ENCODE measurements around the gene YIPF1.

The YIPF1 gene
- total RNA-seq, result 11.2 to 18.6 (median 12.1) reads per million in 3 donors

DNA sequence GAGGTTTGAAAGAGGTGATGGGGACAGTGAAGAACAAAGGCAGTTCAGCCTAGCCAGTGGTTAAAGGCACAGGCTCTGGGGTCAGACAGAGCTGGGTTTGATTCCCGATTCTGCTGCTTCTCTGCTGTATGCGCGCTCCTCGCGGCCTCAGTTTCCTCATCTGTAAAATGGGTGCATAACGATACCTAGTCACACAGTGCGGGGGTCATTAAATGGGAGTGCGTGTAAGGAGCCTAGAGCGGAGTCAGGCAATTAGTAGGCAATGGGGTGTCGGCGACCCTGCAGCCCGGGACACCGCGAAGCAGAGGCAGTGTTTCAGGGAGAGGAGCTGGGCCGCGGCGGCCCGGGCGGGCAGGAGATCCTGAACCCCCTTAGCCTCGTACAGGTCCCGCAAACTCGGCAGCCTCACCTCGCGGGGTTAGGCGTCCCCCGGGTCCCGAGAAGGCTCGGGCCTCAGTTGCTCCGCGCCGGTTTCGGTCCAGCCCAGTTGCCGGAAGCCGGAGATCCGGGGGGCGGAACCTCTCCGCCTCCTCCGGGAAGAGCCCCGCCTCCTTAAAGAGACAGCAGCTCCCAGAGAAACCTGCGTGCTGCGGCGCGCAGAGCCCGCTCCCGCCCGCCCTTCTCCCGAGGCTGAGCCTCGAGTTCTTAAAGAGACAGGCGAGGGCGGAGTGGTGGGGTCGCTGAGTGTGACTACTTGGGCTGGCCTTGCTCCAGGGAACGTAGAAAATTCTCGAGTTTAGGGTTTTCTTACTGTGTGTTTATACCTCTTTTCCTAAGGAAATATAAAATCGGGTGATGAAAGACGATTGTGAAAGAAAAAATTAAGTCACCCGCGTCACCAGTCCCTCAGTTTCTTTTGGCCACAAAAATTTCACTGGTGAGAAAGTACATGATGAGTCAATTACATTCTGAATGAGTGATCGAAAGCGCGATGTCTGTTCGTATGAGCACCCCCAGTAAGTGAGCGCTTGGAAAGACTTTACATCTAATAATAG, at the start of gene YIPF1:
Gene YIPF1 (minus strand): TSS at position 494 of the 995 bp plus-strand sequence. CDS start 860 bp downstream, outside the sequence.
- H3K4me3 ChIP-seq (ENCODE audit: insufficient read depth, low read depth, low read length, poor library complexity, severe bottlenecking), result peak within 1 kb of the TSS; percentile 91
- peaks cover 4% of the 10 kb centered on the region for H3K4me1 ChIP-seq (ENCODE audit: control insufficient read depth, insufficient read depth, low read length, poor library complexity, severe bottlenecking)
- H3K36me3 ChIP-seq (ENCODE audit: control insufficient read depth, insufficient read depth, low read length), result no peaks in the 10 kb centered on the region
- no peaks in the 10 kb centered on the region for H3K27me3 ChIP-seq (replicated peaks; ENCODE audit: control insufficient read depth, insufficient read depth, low read length, poor library complexity, severe bottlenecking)
- H3K27ac ChIP-seq (ENCODE audit: insufficient read depth, low read length, poor library complexity, severe bottlenecking), result peak within 1 kb of the TSS; percentile 62
- DNase-seq, result peak; percentile 72 to 78 (median 77)
- H3K9me3 ChIP-seq (ENCODE audit: control insufficient read depth, low read length), result no peaks in the 10 kb centered on the region

DNA sequence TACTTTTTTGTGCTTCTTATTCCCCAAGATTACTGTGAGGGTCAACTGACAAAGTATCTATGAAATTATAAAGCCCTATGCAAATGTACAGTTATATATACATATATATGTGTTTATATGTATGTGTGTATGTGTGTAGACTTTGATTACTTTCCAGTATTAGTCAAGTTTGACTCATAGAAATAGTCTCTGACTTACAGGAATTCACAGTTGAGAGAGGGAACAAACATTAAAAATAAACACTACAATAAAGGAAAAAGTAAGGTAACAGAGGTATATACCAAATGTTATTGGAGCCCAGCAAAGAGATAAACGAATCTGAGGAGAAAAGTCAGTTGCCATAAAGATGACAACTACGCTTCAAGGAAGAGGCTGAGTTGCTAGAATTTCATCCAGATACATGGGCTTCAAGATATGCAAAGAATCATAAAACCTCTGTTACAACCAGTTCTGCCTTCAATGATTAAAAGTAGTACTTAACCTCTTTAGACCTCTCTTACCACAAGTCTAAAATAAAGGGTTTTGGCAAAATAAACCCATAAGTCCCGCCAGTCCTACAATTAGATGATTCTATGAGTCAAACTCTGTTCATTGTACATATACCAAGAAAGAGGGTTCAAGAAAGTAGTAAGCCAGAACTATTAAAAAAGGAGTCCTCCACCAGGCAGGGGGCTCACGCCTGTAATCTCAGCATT, 48.7 kb upstream of the YIPF1 start:
- Histone ChIP-seq H3K4me1 (ENCODE audit: control insufficient read depth, insufficient read depth, low read length, poor library complexity, severe bottlenecking) (no peaks in the 10 kb centered on the region), H3K9me3 (ENCODE audit: control insufficient read depth, low read length) (no peaks in the 10 kb centered on the region), H3K27ac (ENCODE audit: insufficient read depth, low read length, poor library complexity, severe bottlenecking) (no peak overlapping the region), H3K4me3 (ENCODE audit: insufficient read depth, low read depth, low read length, poor library complexity, severe bottlenecking) (no peak overlapping the region), H3K27me3 (replicated peaks; ENCODE audit: control insufficient read depth, insufficient read depth, low read length, poor library complexity, severe bottlenecking) (no peaks in the 10 kb centered on the region), H3K36me3 (ENCODE audit: control insufficient read depth, insufficient read depth, low read length) (peaks cover 4% of the 10 kb centered on the region)
- DNase-seq, result no peak

- Histone ChIP-seq H3K4me3 (ENCODE audit: insufficient read depth, low read depth, low read length, poor library complexity, severe bottlenecking) (no peak overlapping the region), H3K27me3 (replicated peaks; ENCODE audit: control insufficient read depth, insufficient read depth, low read length, poor library complexity, severe bottlenecking) (no peaks in the 10 kb centered on the region), H3K36me3 (ENCODE audit: control insufficient read depth, insufficient read depth, low read length) (peaks cover 4% of the 10 kb centered on the region), H3K27ac (ENCODE audit: insufficient read depth, low read length, poor library complexity, severe bottlenecking) (no peak overlapping the region), H3K4me1 (ENCODE audit: control insufficient read depth, insufficient read depth, low read length, poor library complexity, severe bottlenecking) (no peaks in the 10 kb centered on the region), H3K9me3 (ENCODE audit: control insufficient read depth, low read length) (no peaks in the 10 kb centered on the region)
- no peak for DNase-seq
Measured at GRCh38 chr1:53936430-53936829, 46.8 kb upstream of the YIPF1 start.

DNA sequence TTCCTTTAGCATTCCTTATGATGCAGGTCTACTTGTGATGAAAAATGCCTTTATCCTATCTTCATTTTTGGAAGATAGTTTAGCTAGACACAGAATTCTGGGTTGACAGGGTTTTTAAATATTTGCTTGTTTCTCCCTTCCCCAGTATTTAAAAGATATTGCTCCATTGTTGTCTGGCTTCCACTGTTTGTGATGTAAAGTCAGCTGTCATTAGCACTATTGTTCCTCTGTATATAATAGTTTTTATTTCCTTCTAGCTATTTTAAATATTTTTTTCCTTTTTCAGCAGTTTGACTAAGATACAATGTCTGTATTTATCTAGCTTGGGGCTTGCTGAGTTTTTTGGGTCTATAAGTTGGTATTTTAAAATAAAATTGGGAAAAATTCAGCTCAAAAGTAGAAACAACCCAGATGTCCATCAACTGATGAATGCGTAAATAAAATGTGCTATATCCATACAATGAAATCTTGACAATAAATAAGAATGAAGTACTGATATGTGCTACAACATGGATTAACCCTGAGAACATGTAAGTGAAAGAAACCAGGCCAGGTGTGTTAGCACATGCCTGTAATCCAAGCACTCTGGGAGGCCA, 44.7 kb upstream of the YIPF1 start:
- no peak for DNase-seq
- H3K9me3 ChIP-seq (ENCODE audit: control insufficient read depth, low read length), result no peaks in the 10 kb centered on the region
- H3K4me3 ChIP-seq (ENCODE audit: insufficient read depth, low read depth, low read length, poor library complexity, severe bottlenecking), result no peak overlapping the region
- no peak overlapping the region for H3K27ac ChIP-seq (ENCODE audit: insufficient read depth, low read length, poor library complexity, severe bottlenecking)
- H3K36me3 ChIP-seq (ENCODE audit: control insufficient read depth, insufficient read depth, low read length), result peaks cover 6% of the 10 kb centered on the region
- no peaks in the 10 kb centered on the region for H3K4me1 ChIP-seq (ENCODE audit: control insufficient read depth, insufficient read depth, low read length, poor library complexity, severe bottlenecking)
- H3K27me3 ChIP-seq (replicated peaks; ENCODE audit: control insufficient read depth, insufficient read depth, low read length, poor library complexity, severe bottlenecking), result no peaks in the 10 kb centered on the region

DNA sequence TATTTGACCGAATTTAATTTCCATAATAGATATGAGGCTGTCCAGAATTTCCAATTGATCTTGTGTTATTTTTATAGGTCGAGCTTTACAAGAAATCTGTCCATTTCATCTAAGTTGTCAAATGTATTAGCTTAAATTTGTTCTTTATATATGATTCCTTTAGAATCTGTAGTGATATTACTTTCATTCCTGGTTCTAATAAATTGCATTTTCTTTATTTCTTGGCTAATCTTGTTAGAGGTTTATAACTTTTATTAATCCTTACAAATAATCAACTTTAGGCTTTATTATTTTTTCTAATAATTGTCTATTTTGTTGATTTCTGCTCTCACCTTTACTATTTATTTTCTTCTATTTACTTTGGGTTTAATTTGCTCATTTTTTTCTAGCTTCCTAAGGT, 41.9 kb upstream of the YIPF1 start:
- no peak overlapping the region for H3K4me3 ChIP-seq (ENCODE audit: insufficient read depth, low read depth, low read length, poor library complexity, severe bottlenecking)
- no peaks in the 10 kb centered on the region for H3K9me3 ChIP-seq (ENCODE audit: control insufficient read depth, low read length)
- no peaks in the 10 kb centered on the region for H3K27me3 ChIP-seq (replicated peaks; ENCODE audit: control insufficient read depth, insufficient read depth, low read length, poor library complexity, severe bottlenecking)
- peaks cover 28% of the 10 kb centered on the region for H3K36me3 ChIP-seq (ENCODE audit: control insufficient read depth, insufficient read depth, low read length)
- DNase-seq, result no peak
- H3K4me1 ChIP-seq (ENCODE audit: control insufficient read depth, insufficient read depth, low read length, poor library complexity, severe bottlenecking), result no peaks in the 10 kb centered on the region
- no peak overlapping the region for H3K27ac ChIP-seq (ENCODE audit: insufficient read depth, low read length, poor library complexity, severe bottlenecking)

DNA sequence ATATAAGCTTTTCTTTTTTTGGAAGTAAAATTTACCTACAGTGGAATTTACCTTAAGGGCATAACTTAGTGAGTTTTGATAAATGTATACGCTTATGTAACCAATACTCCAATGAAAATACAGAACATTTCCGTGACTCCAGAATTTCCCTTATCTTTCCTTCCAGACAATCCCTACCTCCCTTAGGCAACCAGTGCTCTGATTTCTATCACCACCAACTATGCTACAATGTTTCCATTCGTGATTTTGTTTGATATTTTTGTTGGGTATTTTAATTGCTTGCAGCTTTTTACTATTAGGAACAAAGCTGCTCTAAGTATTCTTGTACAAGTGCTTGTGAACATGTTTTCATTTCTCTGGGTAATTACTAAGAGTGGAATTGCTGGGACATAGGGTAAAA, 41.3 kb upstream of the YIPF1 start:
- Histone ChIP-seq H3K4me3 (ENCODE audit: insufficient read depth, low read depth, low read length, poor library complexity, severe bottlenecking) (no peak overlapping the region), H3K27me3 (replicated peaks; ENCODE audit: control insufficient read depth, insufficient read depth, low read length, poor library complexity, severe bottlenecking) (no peaks in the 10 kb centered on the region), H3K27ac (ENCODE audit: insufficient read depth, low read length, poor library complexity, severe bottlenecking) (no peak overlapping the region), H3K9me3 (ENCODE audit: control insufficient read depth, low read length) (no peaks in the 10 kb centered on the region), H3K4me1 (ENCODE audit: control insufficient read depth, insufficient read depth, low read length, poor library complexity, severe bottlenecking) (no peaks in the 10 kb centered on the region), H3K36me3 (ENCODE audit: control insufficient read depth, insufficient read depth, low read length) (peaks cover 28% of the 10 kb centered on the region)
- no peak for DNase-seq

DNA sequence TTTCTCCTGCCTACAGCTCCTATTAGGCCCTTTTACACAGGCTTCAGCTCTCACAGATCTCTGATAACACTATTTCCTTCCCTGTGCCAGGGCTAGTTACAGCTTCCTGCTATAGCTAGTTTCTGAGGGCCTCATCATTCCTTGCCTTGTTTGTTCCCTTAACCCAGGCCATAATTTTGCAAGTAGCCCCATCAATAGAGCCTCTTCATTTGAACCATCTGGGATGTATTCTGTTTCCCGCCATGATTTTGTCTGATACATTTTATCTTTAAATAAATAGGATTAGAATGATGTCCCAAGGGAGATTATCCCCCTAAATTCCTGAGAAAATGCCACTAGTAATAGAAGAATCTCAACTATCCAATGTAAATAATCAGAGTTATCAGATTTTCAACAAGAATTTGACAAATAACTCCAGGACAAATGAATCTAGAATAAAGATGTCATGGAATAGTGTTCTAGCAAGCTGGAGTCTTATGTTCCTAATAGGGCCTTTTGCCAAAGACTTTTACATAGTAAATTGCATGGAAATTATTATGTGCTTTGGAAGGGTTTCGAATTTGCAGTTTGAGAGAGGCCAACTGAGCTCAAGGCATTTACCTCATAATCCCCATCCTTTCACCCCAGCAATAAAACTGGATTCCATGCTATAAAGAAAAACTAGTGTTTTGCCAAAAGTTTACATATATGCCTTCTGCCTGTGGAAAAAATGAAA, 39.8 kb upstream of the YIPF1 start:
- no peak for DNase-seq
- Histone ChIP-seq H3K36me3 (ENCODE audit: control insufficient read depth, insufficient read depth, low read length) (peaks cover 25% of the 10 kb centered on the region), H3K4me3 (ENCODE audit: insufficient read depth, low read depth, low read length, poor library complexity, severe bottlenecking) (no peak overlapping the region), H3K27me3 (replicated peaks; ENCODE audit: control insufficient read depth, insufficient read depth, low read length, poor library complexity, severe bottlenecking) (no peaks in the 10 kb centered on the region), H3K27ac (ENCODE audit: insufficient read depth, low read length, poor library complexity, severe bottlenecking) (no peak overlapping the region), H3K4me1 (ENCODE audit: control insufficient read depth, insufficient read depth, low read length, poor library complexity, severe bottlenecking) (no peaks in the 10 kb centered on the region), H3K9me3 (ENCODE audit: control insufficient read depth, low read length) (no peaks in the 10 kb centered on the region)

DNA sequence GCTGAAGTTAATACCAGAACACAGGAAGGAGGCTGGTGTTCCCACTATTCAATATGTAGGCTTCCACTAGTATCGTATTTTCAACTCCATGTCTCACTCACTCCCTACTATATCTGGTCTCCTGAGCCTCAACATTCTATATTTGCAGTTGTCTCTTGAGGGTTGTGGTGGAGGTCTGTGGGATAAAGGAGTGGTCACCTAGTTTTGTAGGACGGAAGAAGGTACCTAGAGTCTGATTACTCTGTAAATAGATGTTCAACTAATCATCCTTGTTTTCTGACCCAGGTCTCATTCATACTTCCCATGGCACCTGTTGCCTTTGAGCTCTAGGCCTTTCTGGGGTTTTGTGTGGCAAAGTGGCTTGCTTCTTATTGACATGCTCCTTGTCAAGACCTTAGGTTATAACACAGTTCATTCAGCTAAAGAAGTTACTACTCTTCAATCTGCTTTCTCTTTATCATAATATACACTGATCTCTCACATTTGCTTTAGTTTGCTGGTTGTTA, 37.8 kb upstream of the YIPF1 start:
- H3K27me3 ChIP-seq (replicated peaks; ENCODE audit: control insufficient read depth, insufficient read depth, low read length, poor library complexity, severe bottlenecking), result no peaks in the 10 kb centered on the region
- H3K9me3 ChIP-seq (ENCODE audit: control insufficient read depth, low read length), result no peaks in the 10 kb centered on the region
- H3K27ac ChIP-seq (ENCODE audit: insufficient read depth, low read length, poor library complexity, severe bottlenecking), result no peak overlapping the region
- no peaks in the 10 kb centered on the region for H3K4me1 ChIP-seq (ENCODE audit: control insufficient read depth, insufficient read depth, low read length, poor library complexity, severe bottlenecking)
- no peak for DNase-seq
- H3K36me3 ChIP-seq (ENCODE audit: control insufficient read depth, insufficient read depth, low read length), result peaks cover 34% of the 10 kb centered on the region
- no peak overlapping the region for H3K4me3 ChIP-seq (ENCODE audit: insufficient read depth, low read depth, low read length, poor library complexity, severe bottlenecking)

DNA sequence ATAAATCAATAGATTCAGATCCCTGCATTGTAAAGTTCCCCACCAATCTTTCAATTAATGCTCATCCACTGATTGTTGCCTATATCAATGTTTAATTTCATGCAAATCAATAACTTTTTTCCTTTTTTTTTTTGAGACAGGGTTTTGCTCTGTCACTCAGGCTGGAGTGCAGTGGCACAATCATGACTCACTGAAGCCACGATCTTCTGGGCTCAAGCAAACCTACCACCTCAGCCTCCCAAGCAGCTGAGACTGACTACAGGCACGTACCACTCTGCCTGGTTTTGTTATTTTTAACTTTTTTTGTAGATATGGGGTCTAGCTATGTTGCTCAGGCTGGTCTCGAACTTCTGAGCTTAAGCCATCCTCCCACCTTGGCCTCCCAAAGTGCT, 30.1 kb upstream of the YIPF1 start:
- Histone ChIP-seq H3K4me3 (ENCODE audit: insufficient read depth, low read depth, low read length, poor library complexity, severe bottlenecking) (no peak overlapping the region), H3K9me3 (ENCODE audit: control insufficient read depth, low read length) (no peaks in the 10 kb centered on the region), H3K36me3 (ENCODE audit: control insufficient read depth, insufficient read depth, low read length) (peaks cover 17% of the 10 kb centered on the region), H3K4me1 (ENCODE audit: control insufficient read depth, insufficient read depth, low read length, poor library complexity, severe bottlenecking) (no peaks in the 10 kb centered on the region), H3K27ac (ENCODE audit: insufficient read depth, low read length, poor library complexity, severe bottlenecking) (no peak overlapping the region), H3K27me3 (replicated peaks; ENCODE audit: control insufficient read depth, insufficient read depth, low read length, poor library complexity, severe bottlenecking) (no peaks in the 10 kb centered on the region)
- DNase-seq, result no peak
